Neural cell (in vitro differentiated cells): ENCODE results near the gene SRGAP3. TPM values are rescaled to one million over a fixed set of nuclear protein-coding genes. Genes with fewer than 3 reads are reported as not detected.

ENCODE experiments used
- H2AFZ ChIP-seq: fragments of 200-600, 300-800 bp; sonication (generic), shearing (Covaris generic); 2 replicates; pipeline ENCODE4 v1.6.0; 2014; ENCODE audit warnings: low read depth, mild to moderate bottlenecking, antibody characterized with exemption, low read length, moderate library complexity
- H3F3A ChIP-seq: fragments of 200-600 bp; shearing (Covaris generic); 2 replicates; pipeline ENCODE4 v1.6.1; 2016; ENCODE audit warnings: mild to moderate bottlenecking, moderate library complexity, mixed read lengths, antibody characterized with exemption, low read length; ENCODE audit not compliant: insufficient read depth, poor library complexity, severe bottlenecking
- H3K27ac ChIP-seq: fragments of 200-600, 300-800 bp; sonication (generic), shearing (Covaris generic); 2 replicates; pipeline ENCODE4 v1.5.1; 2014; ENCODE audit warnings: mild to moderate bottlenecking, low read length, moderate library complexity
- H3K27me3 ChIP-seq: fragments of 300-800, 200-600 bp; sonication (generic), shearing (Covaris generic); 2 replicates; pipeline ENCODE4 v1.6.0; 2014; ENCODE audit warnings: mild to moderate bottlenecking, low read depth, low read length, moderate library complexity; ENCODE audit not compliant: insufficient read depth
- H3K36me3 ChIP-seq: fragments of 300-800, 200-600 bp; sonication (generic), shearing (Covaris generic); 2 replicates; pipeline ENCODE4 v1.5.1; 2014; ENCODE audit warnings: mild to moderate bottlenecking, antibody characterized with exemption, low read length, moderate library complexity; ENCODE audit not compliant: insufficient read depth
- H3K4me2 ChIP-seq: fragments of 300-800, 200-600 bp; sonication (generic), shearing (Covaris generic); 2 replicates; pipeline ENCODE4 v1.6.0; 2014; ENCODE audit warnings: mild to moderate bottlenecking, low read length
- H3K4me3 ChIP-seq: fragments of 300-800, 200-600 bp; sonication (generic), shearing (Covaris generic); 2 replicates; pipeline ENCODE4 v1.5.1; 2014; ENCODE audit warnings: mild to moderate bottlenecking, low read length, moderate library complexity
- H3K79me2 ChIP-seq: fragments of 200-600 bp; shearing (Covaris generic); replicated peaks from 2 replicates; pipeline ENCODE4 v1.6.0; 2014; ENCODE audit warnings: mild to moderate bottlenecking, low read length, moderate library complexity; ENCODE audit not compliant: insufficient read depth
- H3K9ac ChIP-seq: fragments of 300-800, 200-600 bp; sonication (generic), shearing (Covaris generic); 2 replicates; pipeline ENCODE4 v1.6.1; 2016; ENCODE audit warnings: mild to moderate bottlenecking, low read length, mixed read lengths
- H3K9me2 ChIP-seq: fragments of 200-600 bp; shearing (Covaris generic); 2 replicates; pipeline ENCODE4 v1.6.1; 2016; ENCODE audit warnings: mild to moderate bottlenecking, low read length, mixed read lengths; ENCODE audit not compliant: insufficient read depth
- H3K9me3 ChIP-seq: fragments of 200-600, 300-800 bp; sonication (generic), shearing (Covaris generic); 2 replicates; pipeline ENCODE4 v1.6.1; 2016; ENCODE audit warnings: mild to moderate bottlenecking, mixed run types, low read length, moderate library complexity, mixed read lengths
- H4K20me1 ChIP-seq: fragments of 200-600 bp; shearing (Covaris generic); 2 replicates; pipeline ENCODE4 v1.6.1; 2016; ENCODE audit warnings: mild to moderate bottlenecking, mixed run types; ENCODE audit not compliant: insufficient read depth
- EP300 ChIP-seq: fragments of 450-650 bp; conservative IDR thresholded peaks from 2 replicates; pipeline ENCODE4 v1.6.1; 2014; ENCODE audit warnings: antibody characterized with exemption, mild to moderate bottlenecking, moderate library complexity; ENCODE audit not compliant: poor library complexity, severe bottlenecking
- EZH2 ChIP-seq: fragments of 200-600, 300-800 bp; shearing (Covaris generic), sonication (generic); IDR thresholded peaks from 2 replicates; pipeline ENCODE4 v1.6.1; 2014; ENCODE audit warnings: antibody characterized with exemption, low read length, borderline replicate concordance, mild to moderate bottlenecking; ENCODE audit not compliant: insufficient read depth, poor library complexity, severe bottlenecking
- MXI1 ChIP-seq: fragments of 450-650 bp; conservative IDR thresholded peaks from 2 replicates; pipeline ENCODE4 v1.6.1; 2014; ENCODE audit warnings: antibody characterized with exemption, mild to moderate bottlenecking; ENCODE audit not compliant: poor library complexity, severe bottlenecking
- POLR2AphosphoS5 ChIP-seq: IDR thresholded peaks from 2 replicates; pipeline ENCODE4 v1.6.1; 2012
- RAD21 ChIP-seq: fragments of 450-650 bp; conservative IDR thresholded peaks from 2 replicates; pipeline ENCODE4 v1.6.1; 2014; ENCODE audit warnings: antibody characterized with exemption, mild to moderate bottlenecking, moderate library complexity
- SMC3 ChIP-seq: fragments of 450-650 bp; conservative IDR thresholded peaks from 2 replicates; pipeline ENCODE4 v1.6.1; 2014; ENCODE audit warnings: antibody characterized with exemption, mild to moderate bottlenecking, moderate library complexity; ENCODE audit not compliant: poor library complexity
- TAF1 ChIP-seq: IDR thresholded peaks from 2 replicates; pipeline ENCODE4 v1.6.1; 2012; ENCODE audit warnings: low read depth
- polyA plus RNA-seq: library from polyadenylated mRNA; depleted of rRNA; stranded (reverse); fragments of >200 nt; gene quantifications from 2 replicates; pipeline ENCODE4 v1.2.3, GENCODE V29; 2014
- TF ChIP-seq, protein P1 (sequence below): IDR thresholded peaks from 2 replicates; pipeline ENCODE4 v1.6.1; 2012; ENCODE audit warnings: borderline replicate concordance
- TF ChIP-seq, protein P2 (sequence below): fragments of 450-650 bp; IDR thresholded peaks from 2 replicates; pipeline ENCODE4 v1.5.1; 2014; ENCODE audit warnings: antibody characterized with exemption, mild to moderate bottlenecking, moderate library complexity; ENCODE audit not compliant: poor library complexity, severe bottlenecking

The SRGAP3 gene
- polyA plus RNA-seq, 1 donor from 2014 or later: 31.5 TPM

DNA sequence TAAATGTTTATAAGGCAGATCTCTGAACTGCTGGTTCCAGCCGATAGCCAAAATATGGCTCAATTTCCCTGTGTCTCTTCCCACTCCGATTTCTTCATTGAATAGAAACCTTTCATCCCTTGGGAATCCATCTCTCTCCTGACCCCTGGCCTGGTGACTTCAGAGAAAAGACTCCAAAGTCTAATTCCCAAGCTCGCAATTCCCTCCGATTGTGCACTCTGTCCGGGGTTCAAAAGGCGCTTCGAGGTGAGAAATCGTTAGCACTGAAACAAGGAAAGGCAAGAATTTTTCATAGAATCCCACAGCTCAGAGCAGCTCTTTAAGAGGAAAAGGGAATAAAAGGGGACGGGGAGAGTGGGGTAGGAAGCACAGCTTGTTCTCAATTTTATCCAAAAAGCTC lies 267.7 kb downstream of the SRGAP3 start:
- H3K9ac ChIP-seq: no peak overlapping the region
- H3F3A ChIP-seq: no peaks in the 10 kb centered on the region
- H2AFZ ChIP-seq: no peak overlapping the region
- no peak overlapping the region for H3K4me3 ChIP-seq
- no peaks in the 10 kb centered on the region for H4K20me1 ChIP-seq
- no peaks in the 10 kb centered on the region for H3K79me2 ChIP-seq
- H3K36me3 ChIP-seq: no peaks in the 10 kb centered on the region
- H3K9me3 ChIP-seq: no peaks in the 10 kb centered on the region
- TF ChIP-seq TAF1 (no peak), MXI1 (no peak), EP300 (no peak), RAD21 (no peak), SMC3 (no peak), POLR2AphosphoS5 (no peak), EZH2 (no peak)
- TF ChIP-seq, protein P1, sequence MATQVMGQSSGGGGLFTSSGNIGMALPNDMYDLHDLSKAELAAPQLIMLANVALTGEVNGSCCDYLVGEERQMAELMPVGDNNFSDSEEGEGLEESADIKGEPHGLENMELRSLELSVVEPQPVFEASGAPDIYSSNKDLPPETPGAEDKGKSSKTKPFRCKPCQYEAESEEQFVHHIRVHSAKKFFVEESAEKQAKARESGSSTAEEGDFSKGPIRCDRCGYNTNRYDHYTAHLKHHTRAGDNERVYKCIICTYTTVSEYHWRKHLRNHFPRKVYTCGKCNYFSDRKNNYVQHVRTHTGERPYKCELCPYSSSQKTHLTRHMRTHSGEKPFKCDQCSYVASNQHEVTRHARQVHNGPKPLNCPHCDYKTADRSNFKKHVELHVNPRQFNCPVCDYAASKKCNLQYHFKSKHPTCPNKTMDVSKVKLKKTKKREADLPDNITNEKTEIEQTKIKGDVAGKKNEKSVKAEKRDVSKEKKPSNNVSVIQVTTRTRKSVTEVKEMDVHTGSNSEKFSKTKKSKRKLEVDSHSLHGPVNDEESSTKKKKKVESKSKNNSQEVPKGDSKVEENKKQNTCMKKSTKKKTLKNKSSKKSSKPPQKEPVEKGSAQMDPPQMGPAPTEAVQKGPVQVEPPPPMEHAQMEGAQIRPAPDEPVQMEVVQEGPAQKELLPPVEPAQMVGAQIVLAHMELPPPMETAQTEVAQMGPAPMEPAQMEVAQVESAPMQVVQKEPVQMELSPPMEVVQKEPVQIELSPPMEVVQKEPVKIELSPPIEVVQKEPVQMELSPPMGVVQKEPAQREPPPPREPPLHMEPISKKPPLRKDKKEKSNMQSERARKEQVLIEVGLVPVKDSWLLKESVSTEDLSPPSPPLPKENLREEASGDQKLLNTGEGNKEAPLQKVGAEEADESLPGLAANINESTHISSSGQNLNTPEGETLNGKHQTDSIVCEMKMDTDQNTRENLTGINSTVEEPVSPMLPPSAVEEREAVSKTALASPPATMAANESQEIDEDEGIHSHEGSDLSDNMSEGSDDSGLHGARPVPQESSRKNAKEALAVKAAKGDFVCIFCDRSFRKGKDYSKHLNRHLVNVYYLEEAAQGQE: no peak
- TF ChIP-seq, protein P2, sequence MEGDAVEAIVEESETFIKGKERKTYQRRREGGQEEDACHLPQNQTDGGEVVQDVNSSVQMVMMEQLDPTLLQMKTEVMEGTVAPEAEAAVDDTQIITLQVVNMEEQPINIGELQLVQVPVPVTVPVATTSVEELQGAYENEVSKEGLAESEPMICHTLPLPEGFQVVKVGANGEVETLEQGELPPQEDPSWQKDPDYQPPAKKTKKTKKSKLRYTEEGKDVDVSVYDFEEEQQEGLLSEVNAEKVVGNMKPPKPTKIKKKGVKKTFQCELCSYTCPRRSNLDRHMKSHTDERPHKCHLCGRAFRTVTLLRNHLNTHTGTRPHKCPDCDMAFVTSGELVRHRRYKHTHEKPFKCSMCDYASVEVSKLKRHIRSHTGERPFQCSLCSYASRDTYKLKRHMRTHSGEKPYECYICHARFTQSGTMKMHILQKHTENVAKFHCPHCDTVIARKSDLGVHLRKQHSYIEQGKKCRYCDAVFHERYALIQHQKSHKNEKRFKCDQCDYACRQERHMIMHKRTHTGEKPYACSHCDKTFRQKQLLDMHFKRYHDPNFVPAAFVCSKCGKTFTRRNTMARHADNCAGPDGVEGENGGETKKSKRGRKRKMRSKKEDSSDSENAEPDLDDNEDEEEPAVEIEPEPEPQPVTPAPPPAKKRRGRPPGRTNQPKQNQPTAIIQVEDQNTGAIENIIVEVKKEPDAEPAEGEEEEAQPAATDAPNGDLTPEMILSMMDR: no peak
- H3K27ac ChIP-seq: no peak overlapping the region
- no peak overlapping the region for H3K4me2 ChIP-seq
- no peaks in the 10 kb centered on the region for H3K27me3 ChIP-seq
- H3K9me2 ChIP-seq: no peaks in the 10 kb centered on the region

DNA sequence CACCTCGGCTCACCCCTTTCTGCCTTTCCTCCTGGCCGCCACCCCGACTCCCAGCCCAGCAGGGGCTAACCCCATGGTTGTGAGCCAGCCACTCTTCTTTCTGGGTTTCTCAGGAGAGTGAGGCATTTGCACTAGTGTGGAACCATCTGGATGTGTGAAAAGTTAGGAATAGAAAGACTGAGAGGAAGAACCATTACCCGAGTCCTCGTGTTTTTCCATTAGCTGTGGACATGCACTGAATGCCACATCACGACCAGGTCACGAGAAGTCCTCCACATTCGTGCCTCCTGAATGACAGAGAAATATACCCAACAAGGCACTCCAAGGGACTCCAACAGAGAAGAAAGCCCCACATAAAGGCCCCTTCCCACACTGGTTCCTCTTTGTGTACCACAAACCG lies 268.1 kb downstream of the SRGAP3 start:
- Histone ChIP-seq H3F3A (no peaks in the 10 kb centered on the region), H2AFZ (no peak overlapping the region), H3K79me2 (no peaks in the 10 kb centered on the region), H4K20me1 (no peaks in the 10 kb centered on the region), H3K36me3 (no peaks in the 10 kb centered on the region), H3K9ac (no peak overlapping the region), H3K9me3 (no peaks in the 10 kb centered on the region), H3K27ac (no peak overlapping the region), H3K4me2 (no peak overlapping the region), H3K27me3 (no peaks in the 10 kb centered on the region), H3K9me2 (no peaks in the 10 kb centered on the region), H3K4me3 (no peak overlapping the region)
- TF ChIP-seq EZH2 (no peak), POLR2AphosphoS5 (no peak), RAD21 (no peak), EP300 (no peak), TAF1 (no peak), SMC3 (no peak), MXI1 (no peak)
- TF ChIP-seq, protein P2: no peak
- TF ChIP-seq, protein P1: no peak
